OCI-LY3 (cell line): ENCODE results near the gene SPECC1L.
"Not testable (repeated sequence)": the region's sequence is repeated elsewhere in the genome, so short reads cannot be mapped to it uniquely, and the experiment has no call there.

Source experiments
- H2AFZ ChIP-seq: fragments of 200-600, 300-600 bp; shearing (Covaris generic); 2 replicates; pipeline ENCODE4 v1.6.0; 2014; ENCODE audit warnings: antibody characterized with exemption, low read depth, low read length
- H3K27ac ChIP-seq: fragments of 200-600, 300-600 bp; sonication (generic); 2 replicates; pipeline ENCODE4 v1.5.1; 2014; ENCODE audit warnings: mild to moderate bottlenecking, low read length, moderate library complexity, mixed read lengths
- H3K27me3 ChIP-seq: fragments of 200-600, 300-600 bp; sonication (generic); 2 replicates; pipeline ENCODE4 v1.6.1; 2014; ENCODE audit warnings: low read depth, low read length, mixed read lengths
- H3K36me3 ChIP-seq: fragments of 200-600, 300-600 bp; sonication (generic); replicated peaks from 2 replicates; pipeline ENCODE3; 2014; ENCODE audit warnings: low read depth, low read length, mixed read lengths
- H3K4me1 ChIP-seq: fragments of 300-600, 200-600 bp; sonication (generic); 2 replicates; pipeline ENCODE4 v1.6.1; 2014; ENCODE audit warnings: low read length, mixed read lengths
- H3K4me2 ChIP-seq: fragments of 200-600, 300-600 bp; sonication (generic); 2 replicates; pipeline ENCODE4 v1.6.1; 2014; ENCODE audit warnings: low read length, mixed read lengths
- H3K4me3 ChIP-seq: fragments of 300-600, 200-600 bp; sonication (generic); 2 replicates; pipeline ENCODE4 v1.5.1; 2014; ENCODE audit warnings: antibody characterized with exemption, mild to moderate bottlenecking, low read length, moderate library complexity
- H3K79me2 ChIP-seq: fragments of 300-600, 200-600 bp; shearing (Covaris generic); 2 replicates; pipeline ENCODE4 v1.6.1; 2014; ENCODE audit warnings: mild to moderate bottlenecking, low read length, mixed read lengths
- H3K9ac ChIP-seq: fragments of 300-600, 200-600 bp; shearing (Covaris generic); 2 replicates; pipeline ENCODE4 v1.6.0; 2014; ENCODE audit warnings: mild to moderate bottlenecking, low read length, moderate library complexity
- H3K9me3 ChIP-seq: fragments of 200-600, 300-600 bp; shearing (Covaris generic); 2 replicates; pipeline ENCODE4 v1.6.1; 2014; ENCODE audit warnings: low read length, mixed read lengths; ENCODE audit not compliant: insufficient read depth
- H4K20me1 ChIP-seq: fragments of 200-600, 300-600 bp; sonication (generic); 2 replicates; pipeline ENCODE4 v1.6.1; 2016; ENCODE audit warnings: low read length, mixed read lengths; ENCODE audit not compliant: insufficient read depth
- EZH2phosphoT487 ChIP-seq: fragments of 200-600 bp; shearing (Covaris generic); IDR thresholded peaks from 2 replicates; pipeline ENCODE4 v1.6.1; 2018; ENCODE audit warnings: antibody characterized with exemption, mixed run types, low read depth
- TF ChIP-seq, protein P1 (sequence below): fragments of 200-600, 300-600 bp; sonication (generic); IDR thresholded peaks from 2 replicates; pipeline ENCODE4 v1.5.1; 2014; ENCODE audit warnings: antibody characterized with exemption, low read length, low read depth

The SPECC1L gene

DNA sequence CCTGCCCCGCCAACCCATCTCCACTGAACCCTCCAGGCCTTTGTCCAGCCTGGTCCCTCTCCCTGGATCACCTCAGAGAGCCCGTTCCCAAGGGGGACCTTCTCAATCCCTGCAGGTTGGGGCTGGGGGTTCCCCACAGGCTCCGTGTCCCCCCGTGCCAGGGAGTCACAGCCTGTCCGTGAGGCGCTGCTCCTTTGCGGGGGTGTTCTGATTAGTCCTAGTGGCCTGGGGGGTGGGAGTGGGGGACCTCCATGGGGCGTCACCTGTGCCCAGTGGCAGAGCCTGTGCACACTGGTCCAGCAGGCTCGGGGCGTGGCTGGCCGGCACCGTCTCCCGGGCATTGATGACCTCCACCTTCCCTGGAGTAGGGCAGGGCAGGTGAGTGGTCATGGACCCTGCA is 37.4 kb upstream of the SPECC1L start:
- Histone ChIP-seq H3K27ac (no peak overlapping the region), H3K4me1 (peaks cover 2% of the 10 kb centered on the region; the same call in 1 of the 2 replicates), H3K27me3 (no peaks in the 10 kb centered on the region), H3K9ac (no peak overlapping the region), H3K4me2 (no peak overlapping the region), H3K4me3 (no peak overlapping the region), H3K79me2 (no peaks in the 10 kb centered on the region), H4K20me1 (no peaks in the 10 kb centered on the region), H3K9me3 (no peaks in the 10 kb centered on the region), H3K36me3 (no peaks in the 10 kb centered on the region), H2AFZ (no peak overlapping the region)
- TF ChIP-seq, protein P1, sequence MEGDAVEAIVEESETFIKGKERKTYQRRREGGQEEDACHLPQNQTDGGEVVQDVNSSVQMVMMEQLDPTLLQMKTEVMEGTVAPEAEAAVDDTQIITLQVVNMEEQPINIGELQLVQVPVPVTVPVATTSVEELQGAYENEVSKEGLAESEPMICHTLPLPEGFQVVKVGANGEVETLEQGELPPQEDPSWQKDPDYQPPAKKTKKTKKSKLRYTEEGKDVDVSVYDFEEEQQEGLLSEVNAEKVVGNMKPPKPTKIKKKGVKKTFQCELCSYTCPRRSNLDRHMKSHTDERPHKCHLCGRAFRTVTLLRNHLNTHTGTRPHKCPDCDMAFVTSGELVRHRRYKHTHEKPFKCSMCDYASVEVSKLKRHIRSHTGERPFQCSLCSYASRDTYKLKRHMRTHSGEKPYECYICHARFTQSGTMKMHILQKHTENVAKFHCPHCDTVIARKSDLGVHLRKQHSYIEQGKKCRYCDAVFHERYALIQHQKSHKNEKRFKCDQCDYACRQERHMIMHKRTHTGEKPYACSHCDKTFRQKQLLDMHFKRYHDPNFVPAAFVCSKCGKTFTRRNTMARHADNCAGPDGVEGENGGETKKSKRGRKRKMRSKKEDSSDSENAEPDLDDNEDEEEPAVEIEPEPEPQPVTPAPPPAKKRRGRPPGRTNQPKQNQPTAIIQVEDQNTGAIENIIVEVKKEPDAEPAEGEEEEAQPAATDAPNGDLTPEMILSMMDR: no peak
- no peak for TF ChIP-seq EZH2phosphoT487

DNA sequence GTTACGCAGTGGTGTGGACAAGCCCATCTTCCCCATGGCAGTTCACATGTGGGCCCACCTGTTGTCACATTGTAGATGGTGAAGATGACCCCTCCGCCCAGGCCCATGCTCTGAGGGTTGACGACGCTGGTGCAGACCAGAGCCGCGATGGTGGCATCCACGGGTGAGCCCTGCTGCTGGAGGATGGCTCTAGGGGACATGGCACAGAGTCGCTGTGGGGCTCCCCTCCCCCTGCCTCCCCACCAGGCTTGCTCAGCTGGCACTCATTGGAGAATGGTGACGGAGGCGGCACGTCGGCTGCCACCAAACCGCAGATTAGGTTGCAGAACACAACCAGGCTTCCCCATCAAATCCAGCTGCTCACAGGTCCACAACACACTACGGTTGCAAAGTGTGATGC is 36.8 kb upstream of the SPECC1L start:
- H3K4me3 ChIP-seq: no peak overlapping the region
- no peak overlapping the region for H3K9ac ChIP-seq
- no peak overlapping the region for H3K4me2 ChIP-seq
- H3K79me2 ChIP-seq: no peaks in the 10 kb centered on the region
- H3K27me3 ChIP-seq: no peaks in the 10 kb centered on the region
- peaks cover 2% of the 10 kb centered on the region; the same call in 1 of the 2 replicates for H3K4me1 ChIP-seq
- H3K36me3 ChIP-seq: no peaks in the 10 kb centered on the region
- no peaks in the 10 kb centered on the region for H4K20me1 ChIP-seq
- TF ChIP-seq EZH2phosphoT487: no peak
- TF ChIP-seq, protein P1: no peak
- no peak overlapping the region for H3K27ac ChIP-seq
- no peak overlapping the region for H2AFZ ChIP-seq
- H3K9me3 ChIP-seq: no peaks in the 10 kb centered on the region

DNA sequence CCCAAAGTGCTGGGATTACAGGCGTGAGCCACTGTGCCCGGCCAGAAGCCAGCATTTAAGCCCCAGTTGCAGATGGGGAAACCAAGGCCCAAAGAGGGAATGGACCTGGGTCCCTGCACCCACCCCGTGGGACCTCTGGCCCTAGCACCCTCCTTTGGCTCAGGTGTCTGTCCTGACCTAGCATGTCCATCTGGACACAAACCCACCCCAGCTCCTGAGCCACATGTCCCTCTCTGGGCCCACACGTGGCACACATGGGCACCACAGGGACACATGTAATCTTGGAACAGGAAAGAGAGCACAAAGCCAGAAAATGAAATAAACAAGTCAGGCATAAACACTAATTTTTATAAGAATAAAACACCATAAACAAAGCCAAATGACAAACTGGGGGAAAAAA is 35.3 kb upstream of the SPECC1L start:
- H3K9me3 ChIP-seq: no peaks in the 10 kb centered on the region
- H4K20me1 ChIP-seq: no peaks in the 10 kb centered on the region
- H3K27ac ChIP-seq: no peak overlapping the region
- no peak overlapping the region for H3K4me3 ChIP-seq
- no peak for TF ChIP-seq EZH2phosphoT487
- TF ChIP-seq, protein P1: no peak
- H3K4me2 ChIP-seq: no peak overlapping the region
- H3K79me2 ChIP-seq: no peaks in the 10 kb centered on the region
- no peaks in the 10 kb centered on the region for H3K36me3 ChIP-seq
- peaks cover 2% of the 10 kb centered on the region; the same call in 1 of the 2 replicates for H3K4me1 ChIP-seq
- H3K27me3 ChIP-seq: no peaks in the 10 kb centered on the region
- H2AFZ ChIP-seq: no peak overlapping the region
- H3K9ac ChIP-seq: no peak overlapping the region

DNA sequence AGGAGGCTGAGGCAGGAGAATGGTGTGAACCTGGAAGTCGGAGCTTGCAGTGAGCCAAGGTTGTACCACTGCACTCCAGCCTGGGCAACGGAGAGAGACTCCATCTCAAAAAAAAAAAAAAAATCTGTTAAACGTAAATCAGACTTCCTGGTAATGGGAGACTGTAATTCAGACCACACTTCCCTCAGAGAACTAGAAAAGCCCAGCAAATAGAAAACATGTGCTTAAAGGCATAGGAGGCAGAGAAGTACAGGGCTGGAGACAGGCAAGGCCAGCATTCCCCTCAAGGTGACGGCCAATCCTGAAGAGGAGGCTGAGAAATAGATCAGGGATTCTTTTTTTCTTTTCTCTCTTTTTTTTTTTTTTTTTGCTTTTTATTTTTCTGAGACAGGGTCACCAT is 34.0 kb upstream of the SPECC1L start:
- Histone ChIP-seq H3K36me3 (no peaks in the 10 kb centered on the region), H3K4me2 (no peak overlapping the region), H2AFZ (no peak overlapping the region), H3K79me2 (no peaks in the 10 kb centered on the region), H3K4me3 (no peak overlapping the region), H3K9me3 (no peaks in the 10 kb centered on the region), H3K4me1 (peaks cover 4% of the 10 kb centered on the region; the same call in 1 of the 2 replicates), H3K27me3 (no peaks in the 10 kb centered on the region), H3K9ac (no peak overlapping the region), H3K27ac (no peak overlapping the region), H4K20me1 (no peaks in the 10 kb centered on the region)
- no peak for TF ChIP-seq EZH2phosphoT487
- TF ChIP-seq, protein P1: no peak

DNA sequence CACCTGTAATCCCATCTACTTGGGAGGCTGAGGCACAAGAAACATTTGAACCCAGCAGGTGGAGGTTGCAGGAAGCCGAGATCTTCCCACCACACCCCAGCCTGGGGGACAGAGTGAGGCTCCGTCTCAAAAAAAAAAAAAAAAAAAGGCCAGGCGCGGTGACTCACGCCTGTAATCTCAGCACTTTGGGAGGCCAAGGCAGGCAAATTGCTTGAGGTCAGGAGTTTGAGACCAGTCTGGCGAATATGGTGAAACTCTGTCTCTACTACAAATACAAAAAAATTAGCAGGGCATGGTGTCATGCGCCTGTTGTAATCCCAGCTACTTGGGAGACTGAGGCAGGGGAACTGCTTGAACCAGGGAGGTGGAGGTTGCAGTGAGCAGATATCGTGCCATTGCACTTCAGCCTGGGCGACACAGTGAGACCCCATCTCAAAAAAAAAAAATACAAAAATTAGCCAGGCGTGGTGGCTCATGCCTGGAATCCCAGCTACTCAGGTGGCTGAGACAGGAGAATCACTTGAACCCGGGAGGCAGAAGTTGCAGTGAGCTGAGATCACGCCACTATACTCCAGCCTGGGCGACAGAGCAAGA is 32.4 kb upstream of the SPECC1L start:
- not testable (repeated sequence) for H2AFZ ChIP-seq, H3K9ac ChIP-seq, H3K79me2 ChIP-seq, H3K36me3 ChIP-seq, H3K4me2 ChIP-seq, H3K9me3 ChIP-seq, H3K27ac ChIP-seq, H3K4me3 ChIP-seq, H3K27me3 ChIP-seq, H4K20me1 ChIP-seq
- peaks cover 14% of the 10 kb centered on the region for H3K4me1 ChIP-seq
